Endothelial cell of umbilical vein (primary cell): ENCODE results near the gene TPCN1.

Source experiments
- CTCF ChIP-seq, 2 donors: IDR thresholded peaks; 1 replicate in 1 of 2; 2 replicates in 1 of 2; pipeline ENCODE4 v1.5.1; 2011; ENCODE audit warnings: low read length in 2 of 2, mild to moderate bottlenecking in 2 of 2, moderate library complexity in 2 of 2, control low read depth in 1 of 2, inconsistent platforms in 1 of 2, low read depth in 1 of 2; ENCODE audit not compliant: insufficient read depth in 1 of 2; ENCODE audit errors: extremely low read depth in 1 of 2
- JUN ChIP-seq: IDR thresholded peaks from 2 replicates; pipeline ENCODE4 v1.6.1; 2011; ENCODE audit warnings: borderline replicate concordance, low read depth; ENCODE audit not compliant: insufficient read length, insufficient read depth
- POLR2A ChIP-seq: IDR thresholded peaks from 2 replicates; pipeline ENCODE4 v1.6.1; 2012; ENCODE audit warnings: low read depth, mild to moderate bottlenecking, control low read depth, low read length
- POLR2AphosphoS5 ChIP-seq: IDR thresholded peaks from 2 replicates; pipeline ENCODE4 v1.6.1; 2012; ENCODE audit warnings: low read depth, mild to moderate bottlenecking, control low read depth, low read length, moderate library complexity; ENCODE audit not compliant: insufficient read depth

GRCh38 chr12:113340061-113340460 is 118.8 kb downstream of the TPCN1 start:
- TF ChIP-seq CTCF (IDR thresholded peaks at IDR 0.05; ENCODE audit: extremely low read depth in 1 of 2, insufficient read depth in 1 of 2, low read depth in 1 of 2, low read length in 2 of 2) (no peak), POLR2A (no peak), POLR2AphosphoS5 (no peak), JUN (no peak)
